NCI-H1694 treated with DMSO at 0.1 percent for 48 hours (cell line): Measurements from ENCODE around the gene CTNNA3.

Experiments used
- DNase-seq: peaks from one replicate; lab custom pipeline; 2025; lab: John Stamatoyannopoulos, UW

The CTNNA3 gene

DNA sequence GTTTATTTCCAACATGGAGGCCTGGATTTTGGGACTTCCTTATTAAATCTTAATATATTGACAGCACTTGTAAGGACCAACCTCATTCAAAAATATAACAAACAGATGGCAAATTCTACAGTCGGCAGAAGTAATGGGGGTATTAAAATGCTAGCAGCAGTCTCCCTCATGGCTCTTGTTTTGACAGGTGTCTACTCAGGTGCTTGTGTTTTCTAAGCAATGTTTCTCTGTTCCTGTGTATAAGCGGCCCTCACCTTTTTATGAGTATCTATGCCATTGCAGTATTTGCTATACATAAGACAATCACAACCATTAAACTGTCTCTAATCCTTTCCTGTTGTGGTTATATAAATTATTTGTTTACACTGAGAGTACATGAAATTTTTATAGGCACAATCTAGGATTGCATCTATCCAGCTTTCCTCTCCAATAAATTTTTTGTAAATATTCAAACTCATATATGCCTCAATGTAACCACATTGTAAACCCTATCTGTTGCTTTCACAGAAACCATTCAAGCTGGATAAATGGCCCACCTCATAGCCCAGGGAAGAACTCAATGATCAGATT lies 835.5 kb downstream of the CTNNA3 start:
- no peak for DNase-seq

DNA sequence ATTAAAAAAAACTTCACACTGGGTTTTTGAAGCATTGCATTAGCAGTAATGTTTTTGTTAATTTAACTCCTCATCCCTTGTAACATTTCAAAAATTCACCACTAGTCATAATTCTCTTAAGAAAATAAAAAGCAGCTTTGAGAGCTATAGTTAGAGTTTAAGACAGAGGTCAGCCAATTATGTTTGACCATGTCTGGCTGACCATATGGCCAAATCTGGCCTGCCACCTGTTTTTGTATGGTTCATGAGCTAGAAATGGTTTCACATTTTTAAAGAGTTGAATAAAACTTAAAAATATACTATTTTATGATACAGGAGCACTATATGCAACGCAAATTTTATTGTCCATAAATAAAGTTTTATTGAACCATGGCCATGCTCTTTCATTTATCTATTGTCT lies 843.2 kb downstream of the CTNNA3 start:
- no peak for DNase-seq

DNA sequence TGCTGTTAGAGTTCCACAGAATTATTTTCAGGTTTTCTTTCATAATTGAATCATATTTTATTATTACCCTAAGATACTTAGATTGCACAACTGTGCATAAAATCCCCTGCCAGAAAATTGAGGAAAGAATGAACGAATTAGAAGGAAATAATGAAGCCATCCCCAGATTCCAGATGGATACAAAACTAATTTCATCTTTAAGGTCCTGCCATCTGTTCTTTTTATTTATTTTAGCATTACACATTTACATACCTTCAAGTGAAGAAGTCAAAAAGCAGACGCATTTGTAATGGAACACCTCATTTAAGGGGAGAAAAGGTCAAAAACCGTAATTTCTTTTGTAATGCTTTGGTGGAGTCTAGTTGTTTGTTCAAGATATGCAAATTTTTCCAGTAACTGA lies 847.1 kb downstream of the CTNNA3 start:
- DNase-seq = no peak

DNA sequence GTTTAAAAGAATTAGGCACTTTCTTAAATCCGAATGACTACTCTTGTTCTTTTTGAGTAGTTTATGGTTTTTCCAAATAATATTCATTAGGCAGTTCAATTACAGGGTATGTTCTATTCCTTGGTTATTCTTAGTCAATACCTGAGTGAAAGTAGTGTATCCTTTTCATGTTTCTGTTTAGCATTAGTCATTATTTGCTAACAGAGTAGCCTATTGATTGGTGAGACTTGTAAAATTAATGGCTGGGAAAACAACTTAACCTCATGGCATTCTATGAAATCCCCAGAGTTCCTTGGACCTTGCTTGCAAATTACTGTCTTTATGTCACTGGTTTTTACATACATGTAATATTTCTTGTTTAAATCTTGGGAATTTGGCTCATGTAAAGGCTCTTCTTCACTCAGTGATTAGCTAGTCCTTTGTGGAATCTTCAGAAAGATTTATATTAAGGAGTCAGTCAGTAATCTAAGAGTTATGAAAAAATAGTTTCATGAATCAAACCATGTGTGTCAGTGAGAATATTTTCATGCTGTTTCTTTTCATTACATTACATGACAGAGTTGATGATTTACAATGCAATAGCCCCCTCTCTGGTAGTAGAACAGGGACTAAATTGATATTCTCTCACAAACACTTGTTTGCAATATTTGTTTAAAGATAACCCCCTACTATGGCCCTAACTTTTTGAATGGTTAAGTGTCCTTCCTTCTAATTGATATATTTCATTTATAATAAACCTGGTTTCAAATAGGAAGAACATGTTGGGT lies 851.6 kb downstream of the CTNNA3 start:
- DNase-seq = no peak

DNA sequence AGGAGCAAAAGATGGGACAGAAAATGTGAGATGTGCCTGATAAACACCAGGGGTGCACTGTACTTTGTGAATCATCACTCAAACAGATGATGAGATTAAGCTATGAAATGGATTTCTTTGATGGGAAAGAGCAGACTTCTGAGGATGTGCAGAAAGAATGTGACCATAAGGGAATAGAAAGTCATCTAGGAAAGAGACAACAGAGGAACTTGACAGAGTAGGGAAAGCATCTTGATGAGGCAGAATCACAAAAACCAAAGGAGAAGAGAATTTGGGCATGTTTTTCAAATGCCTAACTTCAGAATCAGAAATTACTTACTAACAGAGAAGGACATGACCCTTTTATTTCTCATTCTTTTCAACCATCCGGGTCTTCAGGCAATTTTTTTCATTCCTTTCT lies 852.6 kb downstream of the CTNNA3 start:
- no peak for DNase-seq

DNA sequence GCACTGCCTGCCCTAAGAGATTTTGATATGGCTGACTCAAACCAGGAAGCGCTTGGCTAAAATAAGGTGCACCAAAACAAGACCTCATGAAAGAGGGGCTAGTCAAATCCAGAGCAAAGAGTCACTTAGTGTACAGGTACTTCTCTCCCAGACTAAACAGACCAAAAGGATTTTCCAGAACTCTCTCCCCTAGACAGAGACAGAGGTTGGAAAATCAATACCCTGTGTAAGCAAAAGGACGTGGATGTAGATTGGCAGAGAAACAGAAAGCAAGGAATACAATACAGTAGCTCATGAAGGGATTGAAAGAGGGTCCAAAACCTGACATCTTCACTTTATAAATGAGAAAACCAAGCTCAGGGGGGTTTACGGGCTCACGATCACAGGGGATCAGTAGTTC lies 853.1 kb downstream of the CTNNA3 start:
- no peak for DNase-seq

DNA sequence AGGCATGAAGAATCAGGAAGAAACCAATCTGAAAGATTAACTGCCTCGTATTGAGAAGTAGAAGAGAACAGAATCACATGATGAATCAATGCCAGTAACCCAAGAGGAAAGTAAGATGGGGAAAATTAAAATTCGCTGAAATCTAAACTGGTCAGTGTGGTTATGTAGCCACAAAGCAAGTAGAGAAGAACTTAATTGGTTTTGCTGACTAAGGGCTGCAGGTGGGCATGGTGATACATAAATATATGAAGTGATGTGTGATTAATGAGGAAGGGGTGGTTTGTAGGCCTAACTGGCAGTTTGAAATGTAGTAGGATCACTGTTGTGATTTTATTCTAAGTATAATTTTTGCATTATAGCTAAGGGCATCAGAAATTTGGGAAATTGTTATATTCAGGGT lies 853.6 kb downstream of the CTNNA3 start:
- DNase-seq = no peak

DNA sequence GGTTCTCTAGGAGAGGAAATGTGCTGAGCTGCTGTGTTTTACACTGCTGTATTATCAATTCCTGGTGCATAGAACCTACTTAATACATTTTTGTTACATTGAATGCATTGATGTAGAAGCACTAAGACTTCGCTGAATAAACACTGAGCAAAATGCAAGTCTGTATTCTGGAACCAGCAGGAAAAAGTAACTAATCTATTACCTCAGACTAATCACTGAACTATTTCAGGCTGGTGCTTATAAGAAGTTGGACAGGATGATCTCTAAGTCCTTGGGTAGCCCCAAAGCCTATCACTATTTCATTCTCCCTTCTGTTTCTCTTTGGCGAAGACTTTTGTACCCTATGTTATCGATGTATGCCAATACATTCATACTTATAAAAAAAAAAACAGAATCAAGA lies 857.3 kb downstream of the CTNNA3 start:
- DNase-seq = no peak

DNA sequence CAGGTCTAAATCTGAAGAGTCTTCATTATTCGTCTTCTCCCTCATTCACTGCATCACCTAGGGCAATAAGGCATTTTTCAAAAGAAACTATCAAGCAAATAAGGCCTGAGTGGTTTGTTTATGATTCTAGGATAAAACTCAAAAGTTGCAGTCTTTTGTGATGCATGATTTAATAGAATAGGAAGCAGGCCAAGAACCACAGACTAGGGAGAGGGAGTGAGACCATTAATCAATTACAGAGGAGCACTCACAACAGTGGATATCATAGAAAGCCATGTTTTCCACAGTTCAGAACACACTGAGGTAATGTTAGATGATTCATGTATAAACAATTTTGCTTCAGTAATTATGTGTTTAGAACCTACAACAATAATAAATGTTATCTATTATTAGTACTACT lies 858.0 kb downstream of the CTNNA3 start:
- DNase-seq = no peak

DNA sequence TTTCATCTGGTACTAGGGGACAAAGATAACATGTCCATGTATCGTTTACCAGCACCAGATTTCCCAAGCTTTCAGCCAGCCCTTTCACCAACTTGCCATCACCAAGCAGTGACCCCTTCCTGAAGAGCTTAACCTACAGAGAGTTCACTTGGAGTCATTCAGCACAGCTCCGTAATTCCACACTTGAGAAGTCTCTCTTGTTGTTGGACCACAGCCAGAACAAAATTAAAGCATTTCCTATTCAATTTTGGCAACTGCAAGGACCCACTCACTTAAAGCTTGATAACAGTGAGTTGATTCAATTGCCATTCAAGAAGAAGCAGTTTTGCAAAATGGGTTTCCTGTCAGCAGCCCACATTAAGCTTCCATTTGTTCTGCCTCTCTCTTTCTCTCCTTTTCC lies 858.7 kb downstream of the CTNNA3 start:
- no peak for DNase-seq

DNA sequence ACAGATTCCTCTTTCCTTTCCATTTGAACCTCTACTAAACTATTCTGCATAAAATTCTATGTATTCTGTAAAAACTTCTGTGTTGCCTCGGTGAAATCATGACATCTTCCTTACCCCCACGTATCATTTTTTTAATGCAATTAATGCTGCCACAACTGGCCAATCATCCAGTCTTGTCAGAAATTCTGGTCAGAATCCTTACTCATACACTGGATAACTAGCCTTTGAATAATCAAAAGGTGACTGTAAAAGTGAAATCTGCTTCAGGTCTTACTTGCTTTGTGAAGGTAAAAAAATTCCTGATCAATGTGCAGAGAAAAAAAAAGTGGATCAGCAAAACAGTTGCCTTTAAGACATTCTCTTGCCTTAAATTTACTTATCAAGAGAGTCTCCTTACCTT lies 859.2 kb downstream of the CTNNA3 start:
- no peak for DNase-seq

DNA sequence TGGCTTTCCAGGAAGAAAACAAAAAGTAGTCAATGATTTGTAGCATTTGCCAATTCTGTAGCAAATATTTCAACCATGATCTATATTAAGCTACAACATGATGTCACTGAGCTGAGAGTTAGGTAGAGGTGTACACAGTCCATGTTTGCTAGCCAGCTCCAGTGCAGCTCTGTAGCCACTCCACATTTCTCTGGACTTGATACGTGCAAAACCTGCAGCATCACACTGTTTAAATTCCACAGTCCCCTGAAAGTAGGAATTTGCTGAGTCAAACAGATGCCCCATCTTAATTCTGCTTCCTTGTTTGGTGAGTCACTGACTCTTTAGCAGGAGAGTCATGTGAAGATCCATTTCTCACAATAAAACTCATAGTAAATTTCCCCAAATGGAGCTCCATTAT lies 859.9 kb downstream of the CTNNA3 start:
- DNase-seq = no peak

DNA sequence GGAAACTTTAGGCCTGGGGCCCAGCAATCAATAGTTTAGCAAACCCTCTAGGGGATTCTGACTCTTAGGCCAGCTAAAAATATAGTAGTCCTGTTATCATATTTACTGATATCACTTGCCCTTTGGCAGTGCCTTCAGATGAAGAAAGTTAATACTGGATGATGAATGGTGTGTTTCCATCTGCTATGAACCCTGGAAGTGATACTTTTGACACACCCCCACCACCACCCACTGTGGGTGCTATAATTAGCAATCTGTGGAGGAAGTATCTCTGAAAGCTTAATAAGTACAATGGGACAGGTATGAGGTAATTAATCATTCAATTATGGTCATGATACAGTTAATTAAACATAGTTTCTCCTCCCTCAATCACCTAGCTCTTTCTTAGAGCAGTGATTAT lies 860.6 kb downstream of the CTNNA3 start:
- no peak for DNase-seq

DNA sequence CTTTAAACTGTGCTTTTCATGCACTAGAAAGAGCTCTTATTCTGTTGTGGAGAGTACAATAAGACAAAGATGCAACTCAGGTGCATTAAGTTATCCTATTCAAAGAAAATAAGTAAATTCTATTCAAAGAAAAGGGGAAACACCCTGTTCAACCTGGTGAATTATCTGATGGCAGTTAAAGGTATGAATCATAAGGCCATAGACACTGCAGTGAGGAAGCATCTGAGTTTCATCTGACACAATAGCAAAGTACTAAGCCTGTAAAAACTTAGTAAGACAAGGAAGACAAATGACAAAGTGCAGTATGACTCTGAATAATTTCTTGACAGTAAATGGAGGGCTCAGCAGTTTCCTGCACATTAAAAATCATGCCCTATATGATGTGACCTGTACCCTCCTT lies 861.2 kb downstream of the CTNNA3 start:
- DNase-seq = no peak

DNA sequence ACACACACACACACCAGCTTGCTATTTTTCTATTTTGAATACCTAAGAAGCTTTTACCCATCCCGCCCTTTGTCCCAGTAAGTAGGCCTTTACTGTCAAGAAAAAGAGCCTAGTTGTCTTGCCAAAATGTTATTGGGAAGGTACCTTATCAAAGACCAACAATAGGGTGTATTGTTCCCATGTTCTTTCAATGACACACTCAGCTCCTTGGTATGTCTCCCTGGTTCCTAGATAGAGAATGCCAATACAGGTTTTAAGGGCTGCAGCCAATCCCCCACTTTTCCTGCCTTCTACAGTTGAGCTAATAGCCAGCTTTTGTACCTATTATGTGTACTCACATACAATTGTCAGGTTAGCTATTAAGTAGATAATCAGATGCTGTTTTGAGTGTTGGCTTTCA lies 862.1 kb downstream of the CTNNA3 start:
- DNase-seq = no peak

DNA sequence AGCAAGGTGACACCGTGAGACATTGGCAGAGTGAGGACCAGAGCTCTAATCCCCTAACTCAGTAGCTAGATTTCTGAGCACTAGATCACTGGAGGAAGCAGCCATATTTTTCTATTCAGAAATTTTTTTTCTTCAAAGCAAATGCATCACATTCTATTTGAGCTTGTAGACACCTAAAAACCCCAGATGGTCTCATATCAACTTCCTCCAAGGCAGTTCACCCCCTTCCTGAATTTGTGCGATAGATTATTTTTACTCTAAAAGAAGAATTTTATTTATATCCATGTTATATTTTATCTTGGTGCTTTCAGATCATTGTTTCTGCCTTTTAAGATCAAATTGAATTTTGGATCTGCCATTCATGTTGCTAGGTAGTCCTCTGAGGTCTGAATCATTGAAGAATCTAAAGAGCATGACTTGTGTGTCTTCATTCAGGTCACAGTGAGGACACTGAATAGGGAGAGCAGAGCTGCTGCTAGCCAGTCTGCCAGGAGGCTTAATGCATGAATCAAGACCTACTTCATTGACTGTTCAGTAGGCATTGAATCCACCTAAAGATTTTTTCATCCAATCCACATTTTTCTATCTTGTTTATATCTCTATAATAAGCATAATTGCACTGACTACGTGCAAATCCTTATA lies 863.1 kb downstream of the CTNNA3 start:
- no peak for DNase-seq

DNA sequence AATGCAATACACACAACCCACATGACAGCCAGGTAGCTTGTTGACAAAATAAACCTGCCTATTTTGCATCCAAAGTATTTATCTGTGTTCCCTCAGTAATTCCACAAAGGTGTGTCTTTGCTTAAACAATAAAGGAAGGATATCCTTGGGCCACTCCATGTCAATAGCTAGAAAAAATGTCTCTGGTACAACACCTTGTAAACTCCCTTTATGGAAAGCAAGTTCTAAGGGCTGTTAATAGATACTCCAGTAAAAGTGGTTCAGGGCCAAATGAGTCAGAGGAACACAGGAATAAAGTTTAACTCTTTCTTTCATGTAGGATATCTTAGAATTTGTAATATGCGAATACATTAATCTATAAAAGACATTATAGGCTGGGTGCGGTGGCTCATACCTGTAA lies 867.0 kb downstream of the CTNNA3 start:
- DNase-seq = no peak

DNA sequence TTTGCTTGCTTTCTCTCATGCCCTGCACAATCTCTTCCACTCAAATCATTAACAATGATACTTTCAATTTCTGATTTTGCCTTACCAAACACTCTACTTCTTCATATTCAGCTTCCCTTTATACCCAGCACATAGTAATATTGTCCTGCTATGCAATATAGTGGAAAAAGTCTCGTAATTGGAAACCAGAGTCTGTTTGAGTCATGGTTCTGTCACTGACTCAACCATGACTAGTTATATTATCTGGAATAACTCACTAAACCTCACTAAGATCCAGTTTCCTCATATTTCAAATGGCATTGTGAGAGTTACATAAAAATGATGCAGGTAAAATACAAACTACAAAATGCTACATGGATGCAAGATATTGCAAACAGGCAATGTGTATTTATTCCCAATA lies 868.6 kb downstream of the CTNNA3 start:
- DNase-seq = no peak

DNA sequence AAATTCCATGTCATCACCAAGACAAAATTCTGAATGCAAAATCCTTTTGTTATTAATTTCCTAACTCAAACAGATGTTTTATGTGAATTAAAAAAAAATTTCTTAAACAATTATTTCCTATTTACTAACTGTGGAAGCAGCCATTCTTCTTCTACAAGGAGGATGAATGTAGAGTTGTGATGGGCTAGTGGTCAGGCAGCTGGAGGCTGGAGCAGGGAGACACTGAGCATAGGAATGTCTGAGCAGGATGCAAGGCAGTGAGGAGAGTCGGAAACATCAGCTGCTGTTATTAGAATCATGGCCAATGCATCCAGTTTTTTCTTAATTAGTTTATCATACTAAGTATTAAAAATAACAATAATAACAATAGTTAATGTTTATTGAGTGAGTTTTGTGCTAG lies 872.7 kb downstream of the CTNNA3 start:
- no peak for DNase-seq

DNA sequence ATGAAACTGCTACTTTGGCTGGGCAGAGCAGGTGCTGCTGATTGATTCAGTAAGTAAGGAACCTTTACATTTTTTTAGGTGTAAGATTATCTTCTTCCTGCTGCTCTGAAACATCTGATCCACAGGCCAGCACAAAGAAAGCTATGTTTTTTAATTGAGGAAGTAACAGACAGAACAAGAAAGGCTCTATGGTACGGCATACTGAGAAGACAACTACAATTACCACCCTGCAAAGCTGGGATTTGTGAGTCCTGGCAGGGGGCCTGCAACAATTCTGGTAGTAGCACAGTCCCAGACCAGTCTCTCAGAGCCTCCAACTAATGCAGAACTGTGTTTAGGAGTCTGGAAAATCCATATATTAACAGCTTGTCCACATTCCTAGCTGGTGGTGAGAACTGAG lies 873.2 kb downstream of the CTNNA3 start:
- no peak for DNase-seq

DNA sequence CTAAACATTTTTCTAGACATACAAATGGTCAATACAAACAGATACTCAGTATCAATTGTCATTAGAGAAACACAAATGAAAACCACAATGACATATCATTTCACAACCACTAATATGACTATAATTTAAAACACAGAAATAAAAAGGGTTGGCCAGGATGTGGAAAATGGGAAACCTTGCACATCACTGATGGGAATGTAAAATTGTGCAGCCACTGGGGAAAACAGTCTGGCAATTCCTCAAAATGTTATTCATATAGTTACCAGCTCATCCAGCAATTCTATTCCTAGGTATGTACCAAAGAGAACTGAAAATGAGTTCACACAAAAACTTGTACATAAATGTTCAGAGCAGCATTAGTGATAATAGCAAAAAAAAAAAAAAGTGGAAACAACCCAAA lies 876.3 kb downstream of the CTNNA3 start:
- no peak for DNase-seq

DNA sequence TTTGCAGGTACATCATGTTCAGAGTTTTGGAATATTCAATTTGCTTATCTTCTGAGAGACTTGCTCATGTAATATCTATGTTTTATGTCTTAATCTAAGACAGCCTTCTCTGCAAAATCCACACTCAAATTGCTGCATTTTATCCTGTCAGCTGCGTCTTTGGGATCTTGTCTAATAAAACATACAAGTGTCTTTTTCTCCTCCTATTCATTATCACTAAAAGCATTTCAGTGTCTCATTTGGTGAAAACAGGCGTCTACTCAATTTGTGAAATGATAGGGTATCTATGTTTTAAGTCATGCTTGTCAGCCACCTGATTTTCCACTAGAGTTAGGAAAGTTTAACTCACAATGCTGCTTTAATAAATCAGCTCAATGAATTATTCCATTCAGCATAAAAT lies 882.9 kb downstream of the CTNNA3 start:
- no peak for DNase-seq

DNA sequence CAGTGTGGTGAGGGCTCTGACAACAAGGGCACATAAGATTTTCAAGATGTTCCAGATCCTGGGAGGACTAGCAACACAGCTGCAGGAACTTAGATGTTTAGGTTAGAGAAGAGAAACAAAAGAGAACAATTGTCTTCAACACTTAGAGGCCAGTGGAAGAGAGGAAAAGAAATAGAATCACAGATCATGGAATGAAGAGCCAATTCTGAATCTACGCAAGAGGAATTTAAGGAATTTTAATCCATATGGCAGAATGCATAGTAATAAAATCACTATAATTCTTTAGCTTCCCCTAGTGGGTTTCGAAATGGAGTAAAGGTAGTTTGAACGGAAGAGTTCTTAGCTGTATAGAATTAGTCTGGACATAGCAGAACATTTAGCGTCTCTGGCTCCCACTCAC lies 884.8 kb downstream of the CTNNA3 start:
- no peak for DNase-seq

DNA sequence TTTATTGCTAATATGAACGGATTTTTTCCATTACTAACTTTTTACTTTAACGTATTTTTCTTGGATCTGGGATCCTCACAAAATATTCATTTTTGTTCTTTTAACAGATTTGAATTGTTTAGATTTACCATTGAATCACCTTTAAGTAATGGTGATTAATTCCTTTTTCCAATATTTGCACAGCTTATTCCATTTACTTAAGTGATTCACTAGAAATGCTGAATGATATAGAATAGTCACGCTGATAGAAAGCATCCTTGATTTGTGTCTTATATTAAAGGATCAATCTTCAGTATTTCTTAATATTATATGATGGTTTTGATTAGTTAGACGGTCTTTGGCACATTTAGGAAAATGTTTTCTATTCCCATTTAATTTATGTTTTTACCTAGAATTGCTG lies 886.6 kb downstream of the CTNNA3 start:
- DNase-seq = no peak
